ENCODE results near the gene CAD.

DNA sequence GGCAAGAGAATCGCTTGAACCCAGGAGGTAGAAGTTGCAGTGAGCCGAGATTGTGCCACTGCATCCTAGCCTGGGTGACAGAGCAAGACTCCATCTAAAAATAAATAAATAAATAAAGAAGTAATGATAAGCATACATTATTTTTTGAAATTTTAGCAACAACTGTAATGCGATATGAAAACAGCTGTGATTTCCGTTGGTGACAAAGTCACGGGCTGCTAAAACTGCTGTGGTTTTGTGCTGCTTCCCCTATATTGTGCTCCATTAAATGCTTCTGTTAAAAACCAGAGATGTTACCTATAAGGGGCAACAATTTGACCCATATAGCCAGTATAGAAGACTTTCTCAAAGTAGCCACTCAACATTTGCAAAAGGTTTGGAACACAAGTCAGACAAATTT is 73.4 kb downstream of the CAD start:
- TF ChIP-seq, protein P1, sequence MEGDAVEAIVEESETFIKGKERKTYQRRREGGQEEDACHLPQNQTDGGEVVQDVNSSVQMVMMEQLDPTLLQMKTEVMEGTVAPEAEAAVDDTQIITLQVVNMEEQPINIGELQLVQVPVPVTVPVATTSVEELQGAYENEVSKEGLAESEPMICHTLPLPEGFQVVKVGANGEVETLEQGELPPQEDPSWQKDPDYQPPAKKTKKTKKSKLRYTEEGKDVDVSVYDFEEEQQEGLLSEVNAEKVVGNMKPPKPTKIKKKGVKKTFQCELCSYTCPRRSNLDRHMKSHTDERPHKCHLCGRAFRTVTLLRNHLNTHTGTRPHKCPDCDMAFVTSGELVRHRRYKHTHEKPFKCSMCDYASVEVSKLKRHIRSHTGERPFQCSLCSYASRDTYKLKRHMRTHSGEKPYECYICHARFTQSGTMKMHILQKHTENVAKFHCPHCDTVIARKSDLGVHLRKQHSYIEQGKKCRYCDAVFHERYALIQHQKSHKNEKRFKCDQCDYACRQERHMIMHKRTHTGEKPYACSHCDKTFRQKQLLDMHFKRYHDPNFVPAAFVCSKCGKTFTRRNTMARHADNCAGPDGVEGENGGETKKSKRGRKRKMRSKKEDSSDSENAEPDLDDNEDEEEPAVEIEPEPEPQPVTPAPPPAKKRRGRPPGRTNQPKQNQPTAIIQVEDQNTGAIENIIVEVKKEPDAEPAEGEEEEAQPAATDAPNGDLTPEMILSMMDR (IDR thresholded peaks at IDR 0.05 in 2 of 3, conservative IDR thresholded peaks at IDR 0.05 in 1 of 3; ENCODE audit: insufficient read depth in 2 of 3, low read depth in 1 of 3, low read length in 3 of 3) = no peak
- TF ChIP-seq BRF2 (IDR thresholded peaks at IDR 0.05; ENCODE audit: borderline replicate concordance, insufficient read depth, insufficient read length) = no peak
